ENCODE results near the gene CFAP45. TPM values are rescaled to one million over a fixed set of nuclear protein-coding genes. Genes with fewer than 3 reads are reported as not detected.

Gene CFAP45
- total and polyA plus RNA-seq, 7 experiments from 2014 or later: 0.17 to 2.8 (median 0.87) TPM

- H3K9me3 ChIP-seq (ENCODE audit: control insufficient read depth in 2 of 3, low read length in 3 of 3): no peaks in the 10 kb centered on the region
- ATAC-seq: peak; percentile 90
- peaks cover 0 to 23% (median 8%) of the 10 kb centered on the region in 5 donors for H3K27me3 Mint-ChIP-seq
- ChIA-PET POLR2A (interaction anchor here (3.6 kb wide), 1 partner anchor 12 kb away, joined by 17 read pairs; the partner anchor contains the start of gene TAGLN2), CTCF (interaction anchor here (0.6 to 2.5 kb wide), 7 partner anchors 9 to 122 kb away, joined by 3 to 9 read pairs (median 4); partner anchors contain the start of genes IGSF9 and TAGLN2)
- no peak overlapping the region for H3K4me3 Mint-ChIP-seq
- H3K36me3 Mint-ChIP-seq: no peaks in the 10 kb centered on the region
- no peaks in the 10 kb centered on the region for H3K36me3 ChIP-seq (ENCODE audit: control insufficient read depth in 2 of 3, insufficient read depth in 3 of 3, low read length in 3 of 3)
- peak; percentile 49 to 90 (median 74) for DNase-seq
- H3K9me3 Mint-ChIP-seq: no peaks in the 10 kb centered on the region
- peak overlapping the region in 1 of 9 donors; percentile 17 for H3K27ac Mint-ChIP-seq
- H3K27ac ChIP-seq (ENCODE audit: low read depth, low read length): no peak overlapping the region
- intact Hi-C loops (cut with micrococcal nuclease): loop anchor here (1.0 to 2.0 kb wide), 9 partner anchors 9 to 440 kb away; partner anchors contain the start of genes IGSF9 (in 1 of the 2) and TAGLN2 (in 1 of the 2)
- H3K27me3 ChIP-seq (ENCODE audit: control insufficient read depth in 2 of 2, insufficient read depth in 2 of 2, low read length in 2 of 2): no peaks in the 10 kb centered on the region
- H3K4me1 ChIP-seq (ENCODE audit: control insufficient read depth in 2 of 2, insufficient read depth in 2 of 2, low read length in 2 of 2): no peaks in the 10 kb centered on the region
- H3K4me1 Mint-ChIP-seq: peaks cover 0 to 20% (median 11%) of the 10 kb centered on the region in 7 donors
- H3K4me3 ChIP-seq (ENCODE audit: low read length): no peak overlapping the region
Observed at GRCh38 chr1:159936273-159936904, 36.4 kb upstream of the CFAP45 start.

GRCh38 chr1:159935719-159936272 is 35.8 kb upstream of the CFAP45 start:
- Histone ChIP-seq H3K27ac (ENCODE audit: low read depth, low read length) (no peak overlapping the region), H3K27me3 (ENCODE audit: control insufficient read depth in 2 of 2, insufficient read depth in 2 of 2, low read length in 2 of 2) (no peaks in the 10 kb centered on the region), H3K4me3 (ENCODE audit: low read length) (no peak overlapping the region), H3K4me1 (ENCODE audit: control insufficient read depth in 2 of 2, insufficient read depth in 2 of 2, low read length in 2 of 2) (no peaks in the 10 kb centered on the region), H3K36me3 (ENCODE audit: control insufficient read depth in 2 of 3, insufficient read depth in 3 of 3, low read length in 3 of 3) (no peaks in the 10 kb centered on the region), H3K9me3 (ENCODE audit: control insufficient read depth in 2 of 3, low read length in 3 of 3) (no peaks in the 10 kb centered on the region)
- H3K27ac Mint-ChIP-seq: peak overlapping the region in 2 of 9 donors; percentile 25 to 65
- peaks cover 0 to 23% (median 6%) of the 10 kb centered on the region in 5 donors for H3K27me3 Mint-ChIP-seq
- no peaks in the 10 kb centered on the region for H3K36me3 Mint-ChIP-seq
- CTCF ChIA-PET: interaction anchor here (0.6 to 2.5 kb wide), 8 partner anchors 10 to 121 kb away, joined by 3 to 9 read pairs (median 4); partner anchors contain the start of genes IGSF9 and TAGLN2
- DNase-seq (peak in 1 of 9 donors; percentile 2), ATAC-seq (peak; percentile 41)
- H3K4me3 Mint-ChIP-seq: no peak overlapping the region
- H3K9me3 Mint-ChIP-seq: no peaks in the 10 kb centered on the region
- intact Hi-C loops (cut with micrococcal nuclease): loop anchor here (1.0 to 2.0 kb wide), 9 partner anchors 10 to 441 kb away; partner anchors contain the start of genes IGSF9 (in 1 of the 2) and TAGLN2 (in 1 of the 2)
- POLR2A ChIA-PET: no interaction called here
- H3K4me1 Mint-ChIP-seq: peaks cover 0 to 20% (median 11%) of the 10 kb centered on the region in 7 donors

- no peaks in the 10 kb centered on the region for H3K36me3 ChIP-seq (ENCODE audit: control insufficient read depth in 2 of 3, insufficient read depth in 3 of 3, low read length in 3 of 3)
- DNase-seq (no peak), ATAC-seq (no peak)
- intact Hi-C loops (cut with micrococcal nuclease): no loop called here
- peaks cover 0 to 20% (median 11%) of the 10 kb centered on the region in 7 donors for H3K4me1 Mint-ChIP-seq
- no peaks in the 10 kb centered on the region for H3K36me3 Mint-ChIP-seq
- H3K27ac Mint-ChIP-seq: peak overlapping the region in 2 of 9 donors; percentile 25 to 65
- H3K4me1 ChIP-seq (ENCODE audit: control insufficient read depth in 2 of 2, insufficient read depth in 2 of 2, low read length in 2 of 2): no peaks in the 10 kb centered on the region
- POLR2A ChIA-PET: interaction anchor here (3.7 kb wide), 1 partner anchor 12 kb away, joined by 19 read pairs; the partner anchor contains the start of gene TAGLN2
- no peak overlapping the region for H3K27ac ChIP-seq (ENCODE audit: low read depth, low read length)
- no peaks in the 10 kb centered on the region for H3K9me3 ChIP-seq (ENCODE audit: control insufficient read depth in 2 of 3, low read length in 3 of 3)
- H3K4me3 Mint-ChIP-seq: no peak overlapping the region
- no peaks in the 10 kb centered on the region for H3K9me3 Mint-ChIP-seq
- no peak overlapping the region for H3K4me3 ChIP-seq (ENCODE audit: low read length)
- no peaks in the 10 kb centered on the region for H3K27me3 ChIP-seq (ENCODE audit: control insufficient read depth in 2 of 2, insufficient read depth in 2 of 2, low read length in 2 of 2)
- CTCF ChIA-PET: interaction anchor here (0.7 to 2.5 kb wide), 5 partner anchors 10 to 110 kb away, joined by 3 to 9 read pairs (median 4); partner anchors contain the start of gene IGSF9
- peaks cover 0 to 20% (median 6%) of the 10 kb centered on the region in 5 donors for H3K27me3 Mint-ChIP-seq
Observed at GRCh38 chr1:159935305-159935704, 35.3 kb upstream of the CFAP45 start.

- no peak for ATAC-seq
- ChIA-PET POLR2A (interaction anchor here (3.7 kb wide), 1 partner anchor 11 kb away, joined by 19 read pairs; the partner anchor contains the start of gene TAGLN2), CTCF (interaction anchor here (0.7 to 2.5 kb wide), 8 partner anchors 10 to 112 kb away, joined by 3 to 9 read pairs (median 4); partner anchors contain the start of gene IGSF9)
- intact Hi-C loops (cut with micrococcal nuclease): no loop called here
- Mint-ChIP-seq H3K27ac (no peak overlapping the region), H3K4me3 (no peak overlapping the region), H3K27me3 (peaks cover 0 to 19% (median 6%) of the 10 kb centered on the region in 5 donors), H3K9me3 (no peaks in the 10 kb centered on the region), H3K36me3 (no peaks in the 10 kb centered on the region), H3K4me1 (peaks cover 0 to 20% (median 11%) of the 10 kb centered on the region in 7 donors)
- Histone ChIP-seq H3K27ac (ENCODE audit: low read depth, low read length) (no peak overlapping the region), H3K4me3 (ENCODE audit: low read length) (no peak overlapping the region), H3K4me1 (ENCODE audit: control insufficient read depth in 2 of 2, insufficient read depth in 2 of 2, low read length in 2 of 2) (no peaks in the 10 kb centered on the region), H3K36me3 (ENCODE audit: control insufficient read depth in 2 of 3, insufficient read depth in 3 of 3, low read length in 3 of 3) (no peaks in the 10 kb centered on the region), H3K27me3 (ENCODE audit: control insufficient read depth in 2 of 2, insufficient read depth in 2 of 2, low read length in 2 of 2) (no peaks in the 10 kb centered on the region), H3K9me3 (ENCODE audit: control insufficient read depth in 2 of 3, low read length in 3 of 3) (no peaks in the 10 kb centered on the region)
- no peak for DNase-seq
Observed at GRCh38 chr1:159934136-159935039, 34.4 kb upstream of the CFAP45 start.

- no peaks in the 10 kb centered on the region for H3K9me3 ChIP-seq (ENCODE audit: control insufficient read depth in 2 of 3, low read length in 3 of 3)
- ChIA-PET CTCF (interaction anchor here (0.5 to 1.5 kb wide), 5 partner anchors 13 to 113 kb away, joined by 3 to 9 read pairs (median 3); partner anchors contain the start of gene IGSF9), POLR2A (interaction anchor here (3.7 kb wide), 1 partner anchor 10 kb away, joined by 19 read pairs; the partner anchor contains the start of gene TAGLN2)
- intact Hi-C loops (cut with micrococcal nuclease): no loop called here
- peaks cover 0 to 2% (median 0%) of the 10 kb centered on the region in 11 donors for H3K9me3 Mint-ChIP-seq
- H3K4me3 ChIP-seq (ENCODE audit: low read length): no peak overlapping the region
- peaks cover 0 to 15% (median 0%) of the 10 kb centered on the region in 5 donors for H3K27me3 Mint-ChIP-seq
- H3K27ac ChIP-seq (ENCODE audit: low read depth, low read length): no peak overlapping the region
- no peak overlapping the region for H3K4me3 Mint-ChIP-seq
- peak overlapping the region in 2 of 9 donors; percentile 11 to 25 for H3K27ac Mint-ChIP-seq
- no peaks in the 10 kb centered on the region for H3K4me1 ChIP-seq (ENCODE audit: control insufficient read depth in 2 of 2, insufficient read depth in 2 of 2, low read length in 2 of 2)
- H3K36me3 ChIP-seq (ENCODE audit: control insufficient read depth in 2 of 3, insufficient read depth in 3 of 3, low read length in 3 of 3): no peaks in the 10 kb centered on the region
- DNase-seq (no peak), ATAC-seq (no peak)
- H3K36me3 Mint-ChIP-seq: no peaks in the 10 kb centered on the region
- H3K4me1 Mint-ChIP-seq: peaks cover 0 to 18% (median 8%) of the 10 kb centered on the region in 7 donors
- no peaks in the 10 kb centered on the region for H3K27me3 ChIP-seq (ENCODE audit: control insufficient read depth in 2 of 2, insufficient read depth in 2 of 2, low read length in 2 of 2)
Observed at GRCh38 chr1:159933347-159933746, 33.4 kb upstream of the CFAP45 start.
